NT2/D1 (cell line): ENCODE measurements around the gene SPDYC.

ENCODE experiments used
- DNase-seq: peaks from one replicate; pipeline ENCODE4 v3.0.0-alpha.2; 2011; ENCODE audit warnings: low read depth, low spot score
- H3K27me3 ChIP-seq: 2 replicates; pipeline ENCODE4 v1.6.0; 2011; ENCODE audit warnings: mild to moderate bottlenecking; ENCODE audit not compliant: insufficient read length, insufficient read depth
- H3K36me3 ChIP-seq: 2 replicates; pipeline ENCODE4 v1.6.1; 2011; ENCODE audit warnings: mild to moderate bottlenecking, low read length, mixed read lengths; ENCODE audit not compliant: insufficient read depth, insufficient read length
- H3K4me1 ChIP-seq: 2 replicates; pipeline ENCODE4 v1.5.1; 2011; ENCODE audit not compliant: insufficient read depth, insufficient read length
- H3K4me3 ChIP-seq: 2 replicates; pipeline ENCODE4 v1.5.1; 2011; ENCODE audit warnings: low read depth; ENCODE audit not compliant: insufficient read length
- H3K9ac ChIP-seq: 2 replicates; pipeline ENCODE4 v1.6.0; 2011; ENCODE audit warnings: low read depth; ENCODE audit not compliant: insufficient read length
- H3K9me3 ChIP-seq: 2 replicates; pipeline ENCODE4 v1.5.1; 2011; ENCODE audit warnings: mild to moderate bottlenecking, low read length; ENCODE audit not compliant: insufficient read depth
- SUZ12 ChIP-seq: IDR thresholded peaks from 2 replicates; pipeline ENCODE4 v1.6.1; 2011; ENCODE audit not compliant: insufficient read length, insufficient read depth; ENCODE audit errors: extremely low read depth
- YY1 ChIP-seq: IDR thresholded peaks from 2 replicates; pipeline ENCODE4 v1.6.1; 2011; ENCODE audit not compliant: insufficient read length, insufficient read depth
- ZNF274 ChIP-seq: IDR thresholded peaks from 2 replicates; pipeline ENCODE4 v1.6.1; 2011; ENCODE audit warnings: mild to moderate bottlenecking, low read depth, low read length

SPDYC gene

GRCh38 chr11:65204646-65205601 lies 34.9 kb downstream of the SPDYC start:
- Histone ChIP-seq H3K27me3 (no peaks in the 10 kb centered on the region), H3K9me3 (no peaks in the 10 kb centered on the region), H3K4me1 (peaks cover 23% of the 10 kb centered on the region), H3K4me3 (no peak overlapping the region), H3K9ac (peak overlapping the region; percentile 39), H3K36me3 (peaks cover 69% of the 10 kb centered on the region)
- TF ChIP-seq YY1 (no peak), SUZ12 (no peak), ZNF274 (no peak)
- DNase-seq = peak; percentile 96

- H3K4me1 ChIP-seq = peaks cover 23% of the 10 kb centered on the region
- no peaks in the 10 kb centered on the region for H3K27me3 ChIP-seq
- DNase-seq = no peak
- no peaks in the 10 kb centered on the region for H3K9me3 ChIP-seq
- H3K36me3 ChIP-seq = peaks cover 74% of the 10 kb centered on the region
- no peak for TF ChIP-seq SUZ12
- no peak for TF ChIP-seq ZNF274
- no peak for TF ChIP-seq YY1
- H3K4me3 ChIP-seq = no peak overlapping the region
- no peak overlapping the region for H3K9ac ChIP-seq
Observed at GRCh38 chr11:65205602-65205967, 35.6 kb downstream of the SPDYC start.

GRCh38 chr11:65206441-65206841 lies 36.4 kb downstream of the SPDYC start:
- Histone ChIP-seq H3K4me1 (peaks cover 27% of the 10 kb centered on the region), H3K9me3 (no peaks in the 10 kb centered on the region), H3K27me3 (no peaks in the 10 kb centered on the region), H3K4me3 (no peak overlapping the region), H3K36me3 (peaks cover 80% of the 10 kb centered on the region), H3K9ac (peak overlapping the region; percentile 17)
- no peak for DNase-seq
- TF ChIP-seq YY1 (no peak), ZNF274 (no peak), SUZ12 (no peak)

- Histone ChIP-seq H3K4me1 (peaks cover 30% of the 10 kb centered on the region), H3K9me3 (no peaks in the 10 kb centered on the region), H3K27me3 (no peaks in the 10 kb centered on the region), H3K9ac (no peak overlapping the region), H3K4me3 (no peak overlapping the region), H3K36me3 (peaks cover 82% of the 10 kb centered on the region)
- no peak for TF ChIP-seq YY1
- no peak for TF ChIP-seq SUZ12
- TF ChIP-seq ZNF274 = no peak
- no peak for DNase-seq
Observed at GRCh38 chr11:65206901-65207300, 36.9 kb downstream of the SPDYC start.

GRCh38 chr11:65207918-65208784 lies 38.1 kb downstream of the SPDYC start:
- TF ChIP-seq SUZ12 (no peak), ZNF274 (no peak), YY1 (no peak)
- peaks cover 39% of the 10 kb centered on the region for H3K4me1 ChIP-seq
- no peak overlapping the region for H3K4me3 ChIP-seq
- peak overlapping the region; percentile 3 for H3K9ac ChIP-seq
- H3K27me3 ChIP-seq = no peaks in the 10 kb centered on the region
- peaks cover 86% of the 10 kb centered on the region for H3K36me3 ChIP-seq
- no peaks in the 10 kb centered on the region for H3K9me3 ChIP-seq
- no peak for DNase-seq

- Histone ChIP-seq H3K9ac (no peak overlapping the region), H3K4me3 (no peak overlapping the region), H3K9me3 (no peaks in the 10 kb centered on the region), H3K4me1 (peaks cover 46% of the 10 kb centered on the region), H3K36me3 (peaks cover 83% of the 10 kb centered on the region), H3K27me3 (no peaks in the 10 kb centered on the region)
- TF ChIP-seq ZNF274 = no peak
- no peak for TF ChIP-seq YY1
- TF ChIP-seq SUZ12 = no peak
- DNase-seq = no peak
Observed at GRCh38 chr11:65208785-65209710, 39.0 kb downstream of the SPDYC start.
